Mesodermal cell (in vitro differentiated cells): ENCODE data around the gene ZFR.
"Not testable (repeated sequence)": the region's sequence is repeated elsewhere in the genome, so short reads cannot be mapped to it uniquely, and the experiment has no call there.

Experiments
- H3K27ac ChIP-seq: 2 replicates; pipeline ENCODE4 v1.7.0; 2013; ENCODE audit warnings: mild to moderate bottlenecking, low read depth, low read length, moderate library complexity; ENCODE audit not compliant: severe bottlenecking
- H3K36me3 ChIP-seq: 2 replicates; pipeline ENCODE4 v1.7.1; 2013; ENCODE audit warnings: mild to moderate bottlenecking, low read length, moderate library complexity; ENCODE audit not compliant: control insufficient read depth, insufficient read depth
- H3K4me1 ChIP-seq: one replicate; pipeline ENCODE4 v1.7.1; 2013; ENCODE audit warnings: mild to moderate bottlenecking, low read length; ENCODE audit not compliant: insufficient read depth, control insufficient read depth, poor library complexity, severe bottlenecking
- H3K4me3 ChIP-seq: 2 replicates; pipeline ENCODE4 v1.7.0; 2013; ENCODE audit warnings: low read length, control low read depth, mild to moderate bottlenecking; ENCODE audit not compliant: insufficient read depth, poor library complexity, severe bottlenecking; ENCODE audit errors: extremely low read depth
- H3K9me3 ChIP-seq: 2 replicates; pipeline ENCODE4 v1.7.1; 2013; ENCODE audit warnings: mild to moderate bottlenecking, low read length, moderate library complexity; ENCODE audit not compliant: control insufficient read depth
- WGBS, 2 experiments: methylation state at CpG; one replicate each; pipeline ENCODE4 v1.1.5; 2013; ENCODE audit warnings: missing lambda C conversion rate in 2 of 2; ENCODE audit not compliant: insufficient coverage in 2 of 2; 5-methylcytosine and 5-hydroxymethylcytosine counted together

The ZFR gene

DNA sequence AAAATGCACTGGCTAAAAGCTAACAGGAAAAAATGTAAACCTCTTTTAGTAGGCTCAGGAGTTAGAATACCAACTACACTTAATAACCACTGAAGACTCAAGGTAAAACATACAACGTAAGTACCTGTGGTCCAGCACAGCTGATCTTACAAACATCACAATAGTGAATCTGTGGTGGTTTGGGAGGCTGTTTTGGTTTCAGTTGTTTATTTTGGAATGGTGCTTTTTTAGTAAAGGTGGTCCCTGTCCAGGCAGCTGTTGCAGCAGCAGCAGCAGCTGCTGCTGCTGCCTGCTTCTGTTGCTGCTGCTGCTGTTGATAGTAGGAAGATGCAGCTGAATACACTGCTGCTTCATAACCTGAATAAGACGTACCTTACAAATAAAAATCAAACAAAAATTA lies 37.9 kb downstream of the ZFR start:
- Histone ChIP-seq H3K9me3 (no peaks in the 10 kb centered on the region), H3K27ac (no peak overlapping the region), H3K36me3 (peaks cover 77% of the 10 kb centered on the region), H3K4me3 (no peak overlapping the region), H3K4me1 (no peaks in the 10 kb centered on the region)
- no CpG with 5 or more reads among the region's 2 CpGs for WGBS, 2 experiments

- Histone ChIP-seq H3K4me1 (no peaks in the 10 kb centered on the region), H3K9me3 (no peaks in the 10 kb centered on the region), H3K36me3 (peaks cover 78% of the 10 kb centered on the region), H3K27ac (no peak overlapping the region), H3K4me3 (no peak overlapping the region)
- 97 to 100% methylated on average over 4 of the region's 5 CpGs for WGBS, 2 experiments
These were observed 39.0 kb downstream of the ZFR start for GRCh38 chr5:32405507-32405906.

DNA sequence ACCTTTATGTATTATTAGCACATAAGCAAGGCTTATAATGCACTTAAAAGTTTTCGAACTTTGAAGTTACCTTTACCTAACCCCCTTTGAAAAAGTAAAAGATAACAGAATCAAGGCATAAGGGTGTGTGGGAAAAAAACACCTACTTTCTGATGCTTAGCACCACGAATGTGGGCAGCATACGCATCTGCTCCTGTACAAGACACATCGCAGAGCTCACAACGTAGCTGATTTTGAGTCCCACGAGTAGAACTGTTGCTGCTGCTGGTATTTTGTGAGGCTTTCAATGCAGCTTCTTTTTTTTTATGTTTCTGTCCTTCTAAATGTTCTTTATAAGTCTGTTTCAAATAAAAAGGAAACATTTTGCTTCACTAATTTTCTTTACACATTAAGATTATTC lies 40.8 kb downstream of the ZFR start:
- Histone ChIP-seq H3K4me3 (no peak overlapping the region), H3K9me3 (no peaks in the 10 kb centered on the region), H3K36me3 (peaks cover 77% of the 10 kb centered on the region), H3K27ac (no peak overlapping the region), H3K4me1 (no peaks in the 10 kb centered on the region)
- 98 to 100% methylated on average over 5 of the region's 6 CpGs for WGBS, 2 experiments

GRCh38 chr5:32400401-32400800 lies 44.1 kb downstream of the ZFR start:
- WGBS, 2 experiments: 83 to 100% methylated on average over 1 of the region's 1 CpG
- Histone ChIP-seq H3K27ac (no peak overlapping the region), H3K9me3 (no peaks in the 10 kb centered on the region), H3K4me1 (no peaks in the 10 kb centered on the region), H3K36me3 (peaks cover 82% of the 10 kb centered on the region), H3K4me3 (no peak overlapping the region)

GRCh38 chr5:32398754-32399153 lies 45.8 kb downstream of the ZFR start:
- not testable (repeated sequence) for H3K4me1 ChIP-seq, H3K27ac ChIP-seq, H3K4me3 ChIP-seq, H3K9me3 ChIP-seq
- WGBS, 2 experiments: 96 to 97% methylated on average over 4 to 7 of the region's 10 CpGs
- H3K36me3 ChIP-seq: peaks cover 82% of the 10 kb centered on the region

DNA sequence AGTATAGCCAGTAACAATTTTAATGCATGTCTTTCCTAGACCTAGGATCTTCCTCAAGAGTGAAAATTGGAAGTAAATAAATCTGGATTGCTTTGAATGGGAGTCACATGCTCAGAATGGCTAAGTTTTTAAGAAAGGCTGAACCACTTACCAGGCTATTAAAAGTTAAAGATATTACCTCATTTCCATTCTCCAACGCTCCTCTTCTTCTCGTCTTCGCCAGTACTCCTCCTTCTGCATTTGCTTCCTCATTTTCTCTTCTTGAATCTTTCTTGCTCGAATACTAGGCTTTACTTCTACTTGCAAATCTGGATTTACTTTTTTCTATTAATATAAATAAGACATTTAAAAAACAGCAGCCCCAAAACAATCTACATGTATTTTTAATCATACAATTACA lies 49.6 kb downstream of the ZFR start:
- no peak overlapping the region for H3K27ac ChIP-seq
- WGBS, 2 experiments: 97 to 100% methylated on average over 3 of the region's 4 CpGs
- H3K4me1 ChIP-seq: no peaks in the 10 kb centered on the region
- peaks cover 83% of the 10 kb centered on the region for H3K36me3 ChIP-seq
- H3K9me3 ChIP-seq: no peaks in the 10 kb centered on the region
- H3K4me3 ChIP-seq: no peak overlapping the region

DNA sequence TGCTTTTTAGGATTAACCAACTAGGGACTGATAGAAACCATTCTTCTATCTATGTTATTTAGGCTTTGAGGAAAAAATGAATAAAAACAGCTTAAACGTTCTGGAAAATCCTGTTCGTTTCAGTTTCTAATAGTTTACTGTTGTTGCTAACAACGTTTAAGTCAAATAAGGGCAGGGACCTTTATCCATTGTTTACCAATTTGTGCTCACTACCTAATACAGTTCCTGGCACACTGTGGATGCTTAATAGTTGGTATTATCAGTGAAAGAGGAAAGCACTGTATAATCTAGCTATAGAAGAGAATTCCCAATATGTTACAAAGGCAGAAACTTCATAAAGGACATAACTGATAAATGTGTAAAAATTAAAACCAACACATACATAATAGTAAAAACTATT lies 52.5 kb downstream of the ZFR start:
- 93% methylated on average over 3 of the region's 3 CpGs; no CpG with 5 or more reads in 1 of the 2 experiments for WGBS, 2 experiments
- H3K4me1 ChIP-seq: no peaks in the 10 kb centered on the region
- H3K36me3 ChIP-seq: peaks cover 90% of the 10 kb centered on the region
- H3K4me3 ChIP-seq: no peak overlapping the region
- H3K27ac ChIP-seq: no peak overlapping the region
- H3K9me3 ChIP-seq: no peaks in the 10 kb centered on the region

GRCh38 chr5:32390819-32391591 lies 53.5 kb downstream of the ZFR start:
- Histone ChIP-seq H3K4me3 (no peak overlapping the region), H3K36me3 (peaks cover 85% of the 10 kb centered on the region), H3K9me3 (no peaks in the 10 kb centered on the region), H3K4me1 (no peaks in the 10 kb centered on the region), H3K27ac (peak overlapping the region; percentile 39)
- WGBS, 2 experiments: 92 to 100% methylated on average over 6 to 10 of the region's 10 CpGs

DNA sequence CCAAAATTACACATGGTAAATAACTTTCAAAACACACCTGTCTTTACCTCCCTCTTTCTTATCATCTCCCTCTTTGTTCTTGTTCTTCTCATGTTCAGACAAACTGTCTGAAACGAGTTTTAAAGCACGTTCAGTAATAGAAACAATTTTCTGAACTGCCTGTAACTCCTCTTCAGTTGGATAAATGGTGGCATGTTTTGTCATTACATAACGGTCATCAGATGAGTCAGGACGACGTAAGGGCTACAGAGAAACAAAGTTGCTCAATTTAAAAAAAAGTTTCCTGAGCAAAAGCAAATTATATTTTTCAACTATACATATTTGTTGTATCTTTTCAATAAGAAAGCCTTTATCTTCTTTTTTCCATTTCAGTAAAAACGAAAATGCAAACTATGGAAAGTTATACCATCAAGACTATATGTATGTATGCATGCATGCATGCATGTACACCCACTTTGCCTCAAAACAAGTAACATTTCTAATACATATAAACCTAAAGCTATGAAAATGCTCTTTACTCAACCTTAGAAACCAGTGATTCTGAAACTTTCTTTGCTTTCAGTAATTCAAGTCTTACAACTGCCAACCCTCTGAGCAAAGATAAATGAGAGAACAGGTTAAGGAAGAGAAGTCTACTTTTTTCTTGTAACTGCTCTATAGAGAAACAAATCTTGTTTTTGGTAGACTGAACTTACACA lies 56.0 kb downstream of the ZFR start:
- H3K4me3 ChIP-seq: no peak overlapping the region
- H3K36me3 ChIP-seq: peaks cover 84% of the 10 kb centered on the region
- H3K9me3 ChIP-seq: no peaks in the 10 kb centered on the region
- no peaks in the 10 kb centered on the region for H3K4me1 ChIP-seq
- H3K27ac ChIP-seq: no peak overlapping the region
- WGBS, 2 experiments: 100% methylated on average over 2 of the region's 6 CpGs; no CpG with 5 or more reads in 1 of the 2 experiments

- H3K4me1 ChIP-seq: no peaks in the 10 kb centered on the region
- H3K36me3 ChIP-seq: peaks cover 85% of the 10 kb centered on the region
- no peak overlapping the region for H3K27ac ChIP-seq
- no peak overlapping the region for H3K4me3 ChIP-seq
- no peaks in the 10 kb centered on the region for H3K9me3 ChIP-seq
These were observed 56.7 kb downstream of the ZFR start for GRCh38 chr5:32387841-32388240.

GRCh38 chr5:32387211-32387610 lies 57.3 kb downstream of the ZFR start:
- Histone ChIP-seq H3K27ac (no peak overlapping the region), H3K4me1 (no peaks in the 10 kb centered on the region), H3K9me3 (no peaks in the 10 kb centered on the region), H3K4me3 (no peak overlapping the region), H3K36me3 (peaks cover 83% of the 10 kb centered on the region)
- 100% methylated on average over 1 of the region's 3 CpGs; no CpG with 5 or more reads in 1 of the 2 experiments for WGBS, 2 experiments
